DOHH2 (cell line): Measurements from ENCODE around the gene THTPA.

Experiments
- H3F3A ChIP-seq: fragments of 200-600 bp; sonication (generic), shearing (Covaris generic); 2 replicates; pipeline ENCODE4 v1.6.0; 2016; ENCODE audit warnings: antibody characterized with exemption, mild to moderate bottlenecking; ENCODE audit not compliant: control insufficient read depth, insufficient read depth
- H3K27ac ChIP-seq: fragments of 200-600 bp; sonication (generic); 2 replicates; pipeline ENCODE4 v1.5.1; 2014; ENCODE audit warnings: low read depth, mild to moderate bottlenecking, low read length, moderate library complexity
- H3K27me3 ChIP-seq: fragments of 200-600 bp; sonication (generic); 2 replicates; pipeline ENCODE4 v1.6.1; 2014; ENCODE audit warnings: mild to moderate bottlenecking, low read length, mixed read lengths; ENCODE audit not compliant: control insufficient read depth
- H3K36me3 ChIP-seq: fragments of 200-600 bp; sonication (generic); 2 replicates; pipeline ENCODE4 v1.6.1; 2014; ENCODE audit warnings: mild to moderate bottlenecking, low read length, moderate library complexity, mixed read lengths; ENCODE audit not compliant: control insufficient read depth
- H3K4me1 ChIP-seq: fragments of 200-600 bp; sonication (generic); 2 replicates; pipeline ENCODE4 v1.6.1; 2014; ENCODE audit warnings: mild to moderate bottlenecking, low read length, mixed read lengths; ENCODE audit not compliant: control insufficient read depth
- H3K4me2 ChIP-seq: fragments of 200-600 bp; sonication (generic); 2 replicates; pipeline ENCODE4 v1.6.0; 2014; ENCODE audit warnings: mild to moderate bottlenecking, low read length, moderate library complexity
- H3K4me3 ChIP-seq: fragments of 200-600 bp; sonication (generic); 2 replicates; pipeline ENCODE4 v1.5.1; 2014; ENCODE audit warnings: mild to moderate bottlenecking, low read length, mixed read lengths
- H3K79me2 ChIP-seq: fragments of 200-600 bp; sonication (generic); 2 replicates; pipeline ENCODE4 v1.6.1; 2014; ENCODE audit warnings: mild to moderate bottlenecking, low read length, mixed read lengths; ENCODE audit not compliant: control insufficient read depth
- H3K9me2 ChIP-seq: fragments of 200-600 bp; sonication (generic); replicated peaks from 2 replicates; pipeline ENCODE4 v1.6.1; 2014; ENCODE audit warnings: mild to moderate bottlenecking, low read length, mixed read lengths; ENCODE audit not compliant: control insufficient read depth
- H3K9me3 ChIP-seq: fragments of 200-600 bp; sonication (generic); 2 replicates; pipeline ENCODE4 v1.6.1; 2014; ENCODE audit warnings: antibody characterized with exemption, low read length, mixed read lengths; ENCODE audit not compliant: control insufficient read depth, insufficient read depth
- H4K20me1 ChIP-seq: fragments of 200-600 bp; sonication (generic); 2 replicates; pipeline ENCODE4 v1.6.0; 2014; ENCODE audit warnings: low read depth, mild to moderate bottlenecking, antibody characterized with exemption, low read length, moderate library complexity; ENCODE audit not compliant: control insufficient read depth, insufficient read depth
- EZH2phosphoT487 ChIP-seq: fragments of 200-600 bp; sonication (generic); IDR thresholded peaks from 2 replicates; pipeline ENCODE4 v1.6.1; 2017; ENCODE audit warnings: borderline replicate concordance, mild to moderate bottlenecking, antibody characterized with exemption, low read length, moderate library complexity, mixed read lengths
- TF ChIP-seq, protein P1 (sequence below): fragments of 200-600 bp; sonication (generic); IDR thresholded peaks from one replicate; pipeline ENCODE4 v1.5.1; 2014; ENCODE audit warnings: antibody characterized with exemption, mild to moderate bottlenecking, low read depth, low read length; ENCODE audit not compliant: poor library complexity, severe bottlenecking

Gene THTPA

DNA sequence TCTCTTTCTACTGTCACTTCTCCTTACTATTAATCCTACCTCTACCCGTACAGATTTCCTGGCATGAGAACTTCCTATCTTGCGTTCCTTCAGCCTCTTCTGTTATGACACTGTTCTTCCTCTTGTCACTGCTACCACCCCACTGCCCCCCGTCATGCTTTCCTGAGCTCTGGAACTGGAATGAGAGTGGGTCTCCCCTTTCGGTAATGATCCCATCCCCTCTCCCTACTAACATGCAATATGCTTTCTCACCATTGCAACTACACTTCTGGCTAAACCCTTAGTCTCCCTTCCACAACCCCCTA, 16.4 kb downstream of the THTPA start:
- Histone ChIP-seq H3K9me3 (no peaks in the 10 kb centered on the region), H3K9me2 (no peaks in the 10 kb centered on the region), H3K4me2 (no peak overlapping the region), H3K27ac (no peak overlapping the region), H3K4me1 (peaks cover 14% of the 10 kb centered on the region), H3K27me3 (peaks cover 8% of the 10 kb centered on the region), H4K20me1 (no peaks in the 10 kb centered on the region), H3F3A (no peaks in the 10 kb centered on the region), H3K4me3 (no peak overlapping the region), H3K79me2 (peaks cover 4% of the 10 kb centered on the region), H3K36me3 (no peaks in the 10 kb centered on the region)
- TF ChIP-seq, protein P1, sequence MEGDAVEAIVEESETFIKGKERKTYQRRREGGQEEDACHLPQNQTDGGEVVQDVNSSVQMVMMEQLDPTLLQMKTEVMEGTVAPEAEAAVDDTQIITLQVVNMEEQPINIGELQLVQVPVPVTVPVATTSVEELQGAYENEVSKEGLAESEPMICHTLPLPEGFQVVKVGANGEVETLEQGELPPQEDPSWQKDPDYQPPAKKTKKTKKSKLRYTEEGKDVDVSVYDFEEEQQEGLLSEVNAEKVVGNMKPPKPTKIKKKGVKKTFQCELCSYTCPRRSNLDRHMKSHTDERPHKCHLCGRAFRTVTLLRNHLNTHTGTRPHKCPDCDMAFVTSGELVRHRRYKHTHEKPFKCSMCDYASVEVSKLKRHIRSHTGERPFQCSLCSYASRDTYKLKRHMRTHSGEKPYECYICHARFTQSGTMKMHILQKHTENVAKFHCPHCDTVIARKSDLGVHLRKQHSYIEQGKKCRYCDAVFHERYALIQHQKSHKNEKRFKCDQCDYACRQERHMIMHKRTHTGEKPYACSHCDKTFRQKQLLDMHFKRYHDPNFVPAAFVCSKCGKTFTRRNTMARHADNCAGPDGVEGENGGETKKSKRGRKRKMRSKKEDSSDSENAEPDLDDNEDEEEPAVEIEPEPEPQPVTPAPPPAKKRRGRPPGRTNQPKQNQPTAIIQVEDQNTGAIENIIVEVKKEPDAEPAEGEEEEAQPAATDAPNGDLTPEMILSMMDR, result no peak
- TF ChIP-seq EZH2phosphoT487, result no peak

DNA sequence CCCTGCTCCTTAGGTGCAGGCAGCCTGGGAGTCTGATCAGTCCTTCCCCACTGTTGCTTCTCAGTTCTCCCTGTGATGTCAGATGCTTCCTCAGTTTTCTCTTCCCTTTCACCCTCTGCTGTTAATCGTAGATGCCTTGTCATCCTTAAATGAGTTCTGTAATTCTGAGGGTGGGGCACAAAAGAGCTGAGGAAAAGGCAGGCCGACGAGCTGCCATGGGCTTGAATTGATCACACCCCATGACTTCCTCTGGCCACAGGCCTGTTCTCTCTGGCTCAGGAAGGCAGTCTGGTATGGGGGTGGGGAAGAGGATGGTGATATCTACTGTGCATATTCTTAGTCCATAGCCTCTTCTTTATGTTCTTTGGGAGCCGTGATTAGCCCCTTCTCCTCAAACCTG, 16.8 kb downstream of the THTPA start:
- H3K27me3 ChIP-seq, result peaks cover 11% of the 10 kb centered on the region
- H3K4me1 ChIP-seq, result peaks cover 14% of the 10 kb centered on the region
- H3K36me3 ChIP-seq, result no peaks in the 10 kb centered on the region
- H3K27ac ChIP-seq, result no peak overlapping the region
- H3K4me3 ChIP-seq, result no peak overlapping the region
- H4K20me1 ChIP-seq, result no peaks in the 10 kb centered on the region
- TF ChIP-seq EZH2phosphoT487, result no peak
- TF ChIP-seq, protein P1, result no peak
- no peaks in the 10 kb centered on the region for H3F3A ChIP-seq
- no peaks in the 10 kb centered on the region for H3K9me3 ChIP-seq
- H3K9me2 ChIP-seq, result no peaks in the 10 kb centered on the region
- H3K79me2 ChIP-seq, result peaks cover 3% of the 10 kb centered on the region; the same call in 1 of the 2 replicates
- H3K4me2 ChIP-seq, result no peak overlapping the region

DNA sequence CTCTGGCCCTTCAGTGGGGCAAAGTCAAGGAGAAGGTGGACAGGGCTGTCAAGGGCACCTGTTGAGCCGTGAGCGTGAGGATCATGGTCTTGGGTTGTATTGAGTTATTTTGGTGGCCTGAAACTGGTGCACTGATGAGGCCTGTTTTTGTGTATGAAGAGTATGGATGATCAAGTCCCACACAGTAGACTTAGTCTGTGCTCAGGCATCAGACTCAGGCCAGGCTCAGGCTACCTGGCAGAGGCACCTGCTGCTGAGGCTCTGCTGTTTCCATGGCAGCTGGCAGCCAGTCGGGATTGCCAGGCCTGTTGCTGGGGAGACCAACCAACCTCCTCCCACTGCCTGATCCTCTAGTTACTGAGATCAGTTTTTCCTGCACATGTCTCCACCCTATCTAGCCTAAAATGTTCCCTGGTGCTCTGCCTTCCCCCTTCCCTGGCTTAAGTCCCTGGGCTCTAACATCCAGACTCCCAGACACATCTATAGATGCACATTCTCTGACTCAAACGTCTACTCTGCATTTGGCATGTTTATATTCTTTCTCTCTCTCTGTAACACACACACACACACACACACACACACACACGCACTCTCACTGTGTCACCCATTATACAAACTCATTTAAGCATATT, 17.4 kb downstream of the THTPA start:
- H3K27me3 ChIP-seq, result peaks cover 17% of the 10 kb centered on the region
- no peak for TF ChIP-seq EZH2phosphoT487
- TF ChIP-seq, protein P1, result no peak
- H3K9me3 ChIP-seq, result no peaks in the 10 kb centered on the region

More for the DNA sequence above, 17.4 kb downstream of the THTPA start:
- H3K9me2 ChIP-seq, result no peaks in the 10 kb centered on the region
- H3K4me2 ChIP-seq, result no peak overlapping the region
- no peaks in the 10 kb centered on the region for H4K20me1 ChIP-seq
- no peak overlapping the region for H3K4me3 ChIP-seq
- H3K4me1 ChIP-seq, result peaks cover 9% of the 10 kb centered on the region
- H3K79me2 ChIP-seq, result no peaks in the 10 kb centered on the region
- H3K36me3 ChIP-seq, result no peaks in the 10 kb centered on the region
- H3F3A ChIP-seq, result no peaks in the 10 kb centered on the region
- H3K27ac ChIP-seq, result no peak overlapping the region
